OCI-LY1 (cell line): ENCODE measurements around the gene AGFG2.

Source experiments
- H2AFZ ChIP-seq: fragments of 200-600 bp; sonication (generic), shearing (Covaris generic); 2 replicates; pipeline ENCODE4 v1.6.0; 2014; ENCODE audit warnings: antibody characterized with exemption, mild to moderate bottlenecking, low read length
- H3F3A ChIP-seq: fragments of 200-600 bp; sonication (generic), shearing (Covaris generic); 2 replicates; pipeline ENCODE4 v1.6.0; 2014; ENCODE audit warnings: mild to moderate bottlenecking, antibody characterized with exemption, low read length, moderate library complexity; ENCODE audit not compliant: insufficient read depth
- H3K27ac ChIP-seq: fragments of 200-600 bp; sonication (generic); 2 replicates; pipeline ENCODE4 v1.5.1; 2014; ENCODE audit warnings: low read length, mixed run types, mild to moderate bottlenecking, low read depth; ENCODE audit not compliant: poor library complexity, severe bottlenecking
- H3K27me3 ChIP-seq: fragments of 200-600 bp; sonication (generic); 2 replicates; pipeline ENCODE4 v1.6.0; 2014; ENCODE audit warnings: antibody characterized with exemption, mild to moderate bottlenecking, low read length, moderate library complexity; ENCODE audit not compliant: insufficient read depth
- H3K36me3 ChIP-seq: fragments of 200-600 bp; sonication (generic); 2 replicates; pipeline ENCODE4 v1.6.1; 2014; ENCODE audit warnings: mild to moderate bottlenecking, antibody characterized with exemption, low read length, moderate library complexity, mixed read lengths; ENCODE audit not compliant: insufficient read depth
- H3K4me1 ChIP-seq: fragments of 200-600 bp; sonication (generic); 2 replicates; pipeline ENCODE4 v1.5.1; 2014; ENCODE audit warnings: mild to moderate bottlenecking, low read length, moderate library complexity; ENCODE audit not compliant: insufficient read depth, severe bottlenecking
- H3K4me2 ChIP-seq: fragments of 200-600 bp; sonication (generic), shearing (Covaris generic); 2 replicates; pipeline ENCODE4 v1.6.1; 2014; ENCODE audit warnings: low read length
- H3K4me3 ChIP-seq: fragments of 200-600 bp; sonication (generic); 2 replicates; pipeline ENCODE4 v1.5.1; 2014; ENCODE audit warnings: low read length, low read depth, mild to moderate bottlenecking, mixed read lengths; ENCODE audit not compliant: poor library complexity, severe bottlenecking
- H3K79me2 ChIP-seq: fragments of 200-600 bp; shearing (Covaris generic); 2 replicates; pipeline ENCODE4 v1.6.1; 2016; ENCODE audit warnings: mixed run types, low read length, mixed read lengths; ENCODE audit not compliant: insufficient read depth
- H3K9ac ChIP-seq: fragments of 200-600 bp; sonication (generic), shearing (Covaris generic); 2 replicates; pipeline ENCODE4 v1.6.1; 2014; ENCODE audit warnings: mild to moderate bottlenecking, low read length, mixed read lengths
- H3K9me2 ChIP-seq: fragments of 200-600 bp; sonication (generic), shearing (Covaris generic); 2 replicates; pipeline ENCODE4 v1.6.1; 2014; ENCODE audit warnings: low read depth, mild to moderate bottlenecking, low read length, mixed read lengths
- H3K9me3 ChIP-seq: fragments of 200-600 bp; shearing (Covaris generic); 2 replicates; pipeline ENCODE4 v1.6.1; 2014; ENCODE audit warnings: low read length, mixed read lengths
- H4K20me1 ChIP-seq: fragments of 200-600 bp; sonication (generic), shearing (Covaris generic); 2 replicates; pipeline ENCODE4 v1.6.0; 2016; ENCODE audit warnings: mild to moderate bottlenecking, low read length; ENCODE audit not compliant: insufficient read depth
- CTCF ChIP-seq: fragments of 200-600 bp; sonication (generic), shearing (Covaris generic); IDR thresholded peaks from 2 replicates; pipeline ENCODE4 v1.5.1; 2017; ENCODE audit warnings: mild to moderate bottlenecking, antibody characterized with exemption, low read length, moderate library complexity, mixed read lengths
- EZH2 ChIP-seq: fragments of 200-600 bp; sonication (generic), shearing (Covaris generic); IDR thresholded peaks from 2 replicates; pipeline ENCODE4 v1.8.0; 2017; ENCODE audit warnings: borderline replicate concordance, mixed run types, mild to moderate bottlenecking, antibody characterized with exemption, low read length, moderate library complexity, mixed read lengths

Gene AGFG2

DNA sequence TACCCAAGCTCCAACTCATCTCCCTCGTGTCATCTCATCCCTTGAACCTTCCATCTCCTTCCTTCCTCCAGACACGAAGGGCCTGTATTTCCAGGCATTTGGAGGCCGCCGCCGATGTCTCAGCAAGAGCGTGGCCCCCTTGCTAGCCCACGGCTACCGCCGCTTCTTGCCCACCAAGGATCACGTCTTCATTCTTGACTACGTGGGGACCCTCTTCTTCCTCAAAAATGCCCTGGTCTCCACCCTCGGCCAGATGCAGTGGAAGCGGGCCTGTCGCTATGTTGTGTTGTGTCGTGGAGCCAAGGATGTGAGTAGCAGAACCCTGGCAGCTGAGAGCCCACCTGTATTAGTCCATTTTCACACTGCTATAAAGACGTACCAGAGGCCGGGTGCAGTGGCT, 52.6 kb downstream of the AGFG2 start:
- H2AFZ ChIP-seq: no peak overlapping the region
- H3K27ac ChIP-seq: no peak overlapping the region
- no peak overlapping the region for H3K9ac ChIP-seq
- peaks cover 5% of the 10 kb centered on the region for H3K4me1 ChIP-seq
- TF ChIP-seq CTCF (no peak), EZH2 (no peak)
- no peak overlapping the region for H3K4me3 ChIP-seq
- no peaks in the 10 kb centered on the region for H4K20me1 ChIP-seq
- no peaks in the 10 kb centered on the region; the same call in 1 of the 2 replicates for H3K36me3 ChIP-seq
- no peaks in the 10 kb centered on the region for H3F3A ChIP-seq
- H3K9me2 ChIP-seq: no peaks in the 10 kb centered on the region
- H3K4me2 ChIP-seq: no peak overlapping the region
- H3K79me2 ChIP-seq: no peaks in the 10 kb centered on the region
- no peaks in the 10 kb centered on the region for H3K9me3 ChIP-seq
- peaks cover 19% of the 10 kb centered on the region for H3K27me3 ChIP-seq

DNA sequence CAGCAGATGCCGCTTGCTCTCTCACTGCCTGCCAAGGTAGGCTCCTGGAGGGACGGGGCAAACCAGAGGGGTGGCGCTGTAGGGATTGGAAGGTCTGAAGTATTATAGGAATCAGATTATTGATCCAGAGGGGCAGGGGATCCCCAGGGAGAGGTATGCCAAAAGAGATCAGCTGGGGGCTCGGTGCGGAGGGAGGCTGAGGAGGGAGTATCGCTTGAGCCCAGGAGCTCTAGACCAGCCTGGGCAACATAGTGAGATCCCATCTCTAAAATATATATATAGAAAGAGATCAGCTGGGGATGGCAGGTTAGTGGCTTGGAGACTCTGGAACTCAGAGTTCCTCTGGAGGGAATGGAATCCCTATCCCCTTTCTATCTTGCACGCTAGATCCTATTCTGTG, 56.2 kb downstream of the AGFG2 start:
- Histone ChIP-seq H3F3A (no peaks in the 10 kb centered on the region), H3K9me3 (no peaks in the 10 kb centered on the region), H3K4me2 (no peak overlapping the region), H3K9ac (no peak overlapping the region), H3K36me3 (no peaks in the 10 kb centered on the region; the same call in 1 of the 2 replicates), H3K4me3 (no peak overlapping the region), H3K4me1 (no peaks in the 10 kb centered on the region), H2AFZ (no peak overlapping the region), H4K20me1 (no peaks in the 10 kb centered on the region), H3K27ac (no peak overlapping the region), H3K9me2 (no peaks in the 10 kb centered on the region), H3K79me2 (no peaks in the 10 kb centered on the region), H3K27me3 (peaks cover 19% of the 10 kb centered on the region)
- TF ChIP-seq EZH2 (no peak), CTCF (no peak)

DNA sequence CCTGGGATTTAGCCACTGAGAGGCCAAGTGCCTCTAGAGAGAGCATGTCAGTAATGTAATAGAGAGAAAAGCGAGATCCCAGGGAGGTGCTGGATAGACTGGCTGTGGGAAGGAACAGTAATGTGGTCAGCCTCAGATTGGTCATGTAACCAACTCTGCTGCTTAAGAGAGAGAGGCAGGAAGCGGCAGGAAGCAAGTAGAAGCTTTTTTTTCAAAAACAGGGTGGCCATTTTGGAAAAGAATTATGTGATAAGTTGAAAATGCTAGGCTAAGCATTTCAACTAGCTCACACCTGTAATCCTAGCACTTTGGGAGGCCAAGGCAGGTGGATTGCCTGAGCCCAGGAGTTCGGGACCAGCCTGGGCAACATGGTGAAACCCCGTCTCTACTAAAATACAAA, 59.4 kb downstream of the AGFG2 start:
- H3K27ac ChIP-seq: no peak overlapping the region
- TF ChIP-seq EZH2 (no peak), CTCF (no peak)
- H4K20me1 ChIP-seq: no peaks in the 10 kb centered on the region
- H3K4me2 ChIP-seq: no peak overlapping the region
- peaks cover 15% of the 10 kb centered on the region for H3K27me3 ChIP-seq
- H3K9me2 ChIP-seq: no peaks in the 10 kb centered on the region
- no peaks in the 10 kb centered on the region for H3K79me2 ChIP-seq
- H3K36me3 ChIP-seq: no peaks in the 10 kb centered on the region
- H2AFZ ChIP-seq: no peak overlapping the region
- H3K4me3 ChIP-seq: no peak overlapping the region
- no peaks in the 10 kb centered on the region for H3K9me3 ChIP-seq
- H3F3A ChIP-seq: no peaks in the 10 kb centered on the region
- peaks cover 2% of the 10 kb centered on the region for H3K4me1 ChIP-seq
- no peak overlapping the region for H3K9ac ChIP-seq
